HG02678 (cell line): ENCODE data around the gene NFS1.

Experiments
- ATAC-seq: cut with Tn5 transposase; IDR thresholded peaks from one replicate; pipeline ENCODE4 v1.9.1; 2021; ENCODE audit warnings: mild to moderate bottlenecking, moderate library complexity; ENCODE audit not compliant: unreplicated experiment

Gene NFS1

DNA sequence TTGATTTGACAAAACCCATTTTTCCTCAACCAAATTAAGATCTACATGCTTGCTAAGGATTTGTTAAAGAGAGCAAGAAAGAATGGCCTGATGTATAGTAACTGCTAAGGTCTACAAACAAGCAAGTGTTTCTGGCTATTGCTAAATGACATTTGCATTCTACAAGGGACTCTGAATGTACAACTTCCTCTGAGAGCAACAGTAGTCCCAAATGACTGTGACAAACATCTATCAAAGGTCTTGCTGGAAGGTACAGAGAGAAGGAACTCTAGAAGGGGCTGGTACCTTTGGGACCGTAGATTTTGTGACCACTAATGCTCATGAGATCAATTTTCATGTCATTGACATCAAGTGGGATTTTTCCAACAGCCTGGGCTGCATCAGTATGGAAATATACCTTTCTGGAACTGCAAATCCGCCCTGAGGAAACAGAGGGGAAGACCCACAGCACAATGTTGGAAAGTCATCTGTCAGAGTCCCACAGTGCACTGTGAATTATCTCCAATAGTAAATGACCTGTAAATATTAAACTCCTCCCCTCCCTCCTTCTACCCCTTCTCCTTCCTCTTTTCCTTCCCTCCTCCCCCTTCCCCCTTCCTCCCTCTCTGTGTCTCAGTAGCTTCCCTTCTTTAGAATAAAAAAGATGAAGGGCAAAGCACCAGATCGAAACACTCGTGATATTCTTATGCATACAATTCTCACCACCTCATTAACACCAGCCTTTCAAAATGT is 18.5 kb downstream of the NFS1 start:
- ATAC-seq: no peak

DNA sequence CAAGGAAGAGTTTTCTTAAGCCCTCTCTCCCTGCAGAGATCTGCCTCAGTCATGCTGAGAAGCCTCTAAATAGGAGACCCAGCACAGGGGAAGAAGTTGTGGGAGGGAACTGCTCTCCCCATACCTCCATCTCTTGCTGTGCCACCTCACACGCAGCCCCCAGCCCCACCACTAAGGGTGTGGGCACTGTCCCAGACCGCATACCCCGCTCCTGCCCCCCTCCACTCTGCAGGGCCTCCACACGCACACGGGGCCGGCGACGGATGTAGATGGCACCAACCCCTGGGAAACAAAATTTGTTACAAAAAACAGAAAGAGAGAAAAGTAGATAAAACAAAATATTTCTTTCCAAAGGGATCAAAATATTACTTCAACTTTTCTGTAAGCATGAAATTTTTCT is 24.2 kb downstream of the NFS1 start:
- ATAC-seq: no peak

DNA sequence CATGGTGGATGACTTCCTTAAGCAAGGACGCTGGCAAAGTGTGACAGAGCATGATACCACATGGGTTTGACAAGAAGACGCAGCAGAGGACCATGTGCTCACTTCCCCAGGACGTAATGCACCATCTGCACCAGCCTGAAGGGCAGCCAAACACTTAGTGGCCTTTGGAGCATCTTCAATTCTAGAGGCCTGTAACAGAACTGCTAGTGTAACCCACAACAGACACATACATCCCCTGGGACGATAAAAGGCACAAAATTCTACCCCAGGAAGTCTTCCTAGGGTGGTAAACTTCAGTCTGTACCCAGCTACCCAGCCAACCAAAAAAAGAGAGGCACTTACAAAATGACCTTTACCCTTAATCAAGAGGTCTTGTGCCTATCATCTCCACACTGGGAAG is 25.3 kb downstream of the NFS1 start:
- ATAC-seq: no peak

GRCh38 chr20:35669681-35670080 is 29.5 kb downstream of the NFS1 start:
- ATAC-seq: no peak

- ATAC-seq: no peak
These were observed 29.9 kb downstream of the NFS1 start for GRCh38 chr20:35669221-35669620.

DNA sequence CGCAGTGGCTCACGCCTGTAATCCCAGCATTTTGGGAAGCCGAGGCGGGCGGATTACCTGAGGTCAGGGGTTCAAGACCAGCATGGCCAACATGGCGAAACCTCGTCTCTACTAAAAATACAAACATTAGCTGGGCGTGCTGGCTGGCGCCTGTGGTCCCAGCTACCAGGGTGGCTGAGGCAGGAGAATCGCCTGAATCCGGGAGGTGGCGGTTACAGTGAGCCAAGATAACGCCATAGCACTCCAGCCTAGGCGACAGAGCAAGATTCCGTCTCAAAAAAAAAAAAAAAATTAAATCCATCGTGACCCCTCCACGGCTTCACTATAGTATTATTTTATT is 33.2 kb downstream of the NFS1 start:
- ATAC-seq: no peak

DNA sequence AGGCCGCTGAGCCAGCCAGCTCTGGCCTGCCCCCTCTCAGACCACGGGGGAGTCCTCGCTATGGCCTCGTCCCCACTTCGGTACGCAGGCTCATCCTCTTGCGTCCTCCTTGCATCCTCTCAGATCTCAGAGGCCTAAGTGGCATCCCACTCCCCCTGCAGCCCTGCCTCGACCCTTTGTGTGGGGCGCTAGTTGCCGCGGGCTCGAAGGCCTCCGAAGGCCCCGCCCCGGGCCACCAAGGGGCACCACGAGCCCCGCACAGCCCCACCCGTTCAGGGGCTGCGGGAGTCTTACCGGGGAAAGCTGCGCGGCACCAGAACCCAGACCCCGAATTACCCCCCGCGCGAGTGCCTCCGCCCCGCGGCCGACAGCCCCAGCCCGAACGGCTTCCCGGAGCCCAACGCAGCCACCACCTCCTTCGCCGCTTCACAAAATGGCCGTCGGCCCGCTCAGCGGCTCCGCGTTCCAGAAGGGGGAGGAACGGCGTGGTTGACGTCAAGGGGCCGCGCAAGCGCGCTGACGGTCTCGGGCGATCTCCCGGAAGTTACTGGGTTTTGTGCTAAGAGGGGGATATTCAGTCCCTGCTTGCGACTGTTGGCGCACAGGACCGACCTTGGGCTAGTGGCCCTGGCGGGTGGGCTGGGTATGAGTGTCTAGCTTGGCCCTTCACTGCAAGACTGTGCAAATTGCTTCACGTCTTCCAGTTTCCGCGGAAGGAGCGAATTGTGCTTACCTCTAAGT is 34.5 kb downstream of the NFS1 start, which contains the start of the genes CPNE1 and RBM12:
CPNE1 (minus strand) TSS at position 435 of the 741 bp plus-strand sequence. CDS start 31,977 bp downstream, outside the sequence.
RBM12 (minus strand) TSS at position 435 of the 741 bp plus-strand sequence. CDS start 9,578 bp downstream, outside the sequence.
- ATAC-seq: peak; percentile 71

GRCh38 chr20:35663516-35664465 is 35.4 kb downstream of the NFS1 start:
- ATAC-seq: peak; percentile 37

DNA sequence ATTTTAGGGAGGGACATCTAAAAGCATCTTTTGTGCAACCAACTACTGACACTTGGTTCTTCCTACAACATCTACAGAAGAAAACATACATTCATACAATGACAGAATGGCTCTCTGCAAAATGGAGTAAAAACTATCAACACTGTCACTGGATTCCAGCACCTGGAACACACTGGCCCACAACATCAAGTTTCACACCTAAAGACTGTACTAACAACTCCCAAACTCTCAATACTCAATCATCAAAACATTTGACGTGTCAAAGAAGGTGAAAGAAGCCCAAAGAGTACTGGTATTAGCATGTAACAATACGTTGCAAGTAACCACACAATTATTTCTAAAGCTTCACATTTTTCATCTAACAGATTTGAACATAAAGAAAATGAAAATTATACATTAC is 36.6 kb downstream of the NFS1 start:
- ATAC-seq: no peak

- ATAC-seq: no peak
These were observed 37.2 kb downstream of the NFS1 start for GRCh38 chr20:35661908-35662307.

GRCh38 chr20:35661053-35661452 is 38.1 kb downstream of the NFS1 start:
- no peak for ATAC-seq

DNA sequence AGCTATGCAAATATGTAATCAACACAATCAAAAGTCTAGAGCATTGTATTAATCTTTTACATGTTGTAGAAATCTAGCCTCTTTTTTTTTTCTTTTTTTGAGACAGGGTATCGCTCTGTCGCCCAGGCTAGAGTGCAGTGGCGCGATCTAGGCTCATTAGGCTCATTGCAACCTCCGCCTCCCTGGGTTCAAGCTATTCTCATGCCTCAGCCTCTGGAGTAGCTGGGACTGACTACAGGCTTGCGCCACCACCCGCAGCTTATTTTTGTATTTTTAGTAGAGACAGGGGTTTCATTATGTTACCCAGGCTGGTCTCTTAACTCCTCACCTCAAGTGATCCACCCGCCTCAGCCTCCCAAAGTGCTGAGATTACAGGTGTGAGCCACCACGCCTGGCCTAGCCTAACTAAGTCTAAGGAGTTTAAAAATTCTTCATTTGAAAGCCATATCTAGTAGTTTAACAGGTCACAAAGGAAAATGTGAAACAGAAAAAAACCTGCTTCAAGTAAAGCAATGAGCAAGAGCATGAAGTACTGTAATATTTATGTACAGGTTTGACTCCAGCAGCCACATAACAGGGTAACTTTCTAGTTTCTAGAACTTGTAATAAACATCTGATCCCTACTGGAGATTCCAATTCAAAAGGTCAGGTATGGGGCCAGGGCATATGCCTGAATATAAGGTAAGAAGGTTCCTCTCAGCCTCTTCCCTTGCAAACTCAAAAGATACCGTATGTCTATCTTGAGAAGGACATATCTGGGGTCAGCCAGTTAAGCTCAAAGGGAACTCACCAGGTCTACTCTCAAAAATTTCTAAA is 38.8 kb downstream of the NFS1 start:
- ATAC-seq: no peak

GRCh38 chr20:35657271-35657670 is 41.9 kb downstream of the NFS1 start:
- ATAC-seq: no peak

DNA sequence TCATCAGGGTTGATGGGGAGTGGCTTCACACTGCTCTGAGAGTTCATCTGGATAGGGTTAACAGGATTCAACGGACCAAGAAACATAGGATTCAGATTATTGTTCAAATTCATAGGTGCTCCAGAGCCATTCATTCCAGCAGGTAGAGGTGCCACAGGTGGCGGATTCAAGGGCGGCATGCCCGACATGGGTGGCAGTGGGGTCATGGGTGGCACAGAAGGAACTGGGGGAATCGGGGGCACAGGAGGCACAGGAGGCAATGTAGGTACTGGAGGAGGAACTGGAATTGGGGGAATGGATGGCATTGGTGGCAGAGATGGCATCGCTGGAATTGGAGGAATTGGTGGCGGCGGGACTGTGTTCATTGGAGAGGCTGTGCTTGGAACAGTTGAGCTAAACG is 44.7 kb downstream of the NFS1 start:
- ATAC-seq: no peak

DNA sequence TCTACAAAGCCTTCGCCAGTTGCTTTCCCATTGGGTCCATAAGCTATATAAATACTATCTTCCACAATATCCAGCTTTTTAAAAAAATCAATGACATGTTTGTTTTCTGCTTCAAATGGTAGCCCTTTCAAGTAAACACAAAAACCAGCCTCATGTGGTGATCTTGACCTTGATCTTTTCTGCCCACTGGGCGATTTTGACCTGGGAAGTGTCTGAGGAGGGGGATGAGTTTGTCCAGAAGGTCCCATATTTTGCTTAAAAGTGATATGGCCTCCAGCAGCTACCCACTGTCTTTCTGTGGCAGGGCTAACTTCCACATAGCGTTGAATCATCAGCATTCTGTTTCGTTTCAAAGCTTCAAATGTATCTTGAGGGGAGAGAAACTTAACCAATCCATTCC is 45.3 kb downstream of the NFS1 start:
- ATAC-seq: no peak

GRCh38 chr20:35653430-35653734 is 45.8 kb downstream of the NFS1 start:
- no peak for ATAC-seq

- no peak for ATAC-seq
These were observed 46.3 kb downstream of the NFS1 start for GRCh38 chr20:35652641-35653429.

DNA sequence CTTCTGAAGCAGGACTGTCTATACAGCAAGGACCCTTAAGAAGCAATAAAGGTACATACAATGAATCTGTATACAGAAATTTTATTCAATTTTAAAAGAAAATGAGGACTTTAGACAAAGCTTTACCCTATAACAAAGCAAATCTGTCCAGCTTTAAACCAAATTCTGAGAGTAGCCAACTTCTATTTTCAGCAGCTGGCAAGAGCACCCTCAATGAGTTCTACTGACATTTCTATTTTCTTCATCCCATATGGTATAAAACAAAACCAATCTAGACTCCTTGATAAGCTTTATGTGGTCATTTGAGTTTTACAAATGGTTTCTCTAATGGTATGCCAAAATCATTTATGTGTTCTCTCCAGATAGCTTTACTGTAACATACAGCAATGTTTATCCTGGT is 47.2 kb downstream of the NFS1 start:
- no peak for ATAC-seq

- no peak for ATAC-seq
These were observed 48.5 kb downstream of the NFS1 start for GRCh38 chr20:35650632-35651031.

DNA sequence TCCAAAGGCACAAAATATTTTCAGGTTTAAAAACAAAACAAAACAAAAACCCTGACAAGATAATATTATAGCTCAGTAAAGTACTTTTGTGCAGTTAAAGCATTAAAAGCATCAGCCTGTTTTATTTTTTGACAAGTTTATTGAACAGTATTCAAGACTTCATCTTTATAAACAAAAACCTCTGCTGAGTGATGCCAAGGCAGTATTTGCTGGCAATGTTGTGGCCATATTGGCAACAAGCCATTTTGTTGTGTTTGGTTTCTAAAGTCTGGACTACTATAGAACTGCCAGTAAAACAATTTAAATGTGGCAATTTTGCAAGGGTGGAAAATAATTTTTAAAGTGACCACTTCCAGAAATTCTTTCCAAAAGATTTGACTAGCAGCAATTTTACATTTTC is 50.3 kb downstream of the NFS1 start:
- no peak for ATAC-seq
